ENCODE results near the gene XPNPEP1. TPM values are rescaled to one million over a fixed set of nuclear protein-coding genes. Genes with fewer than 3 reads are reported as not detected.

XPNPEP1 gene
- total and polyA plus RNA-seq, 2 donors from 2014 or later = 34.4 to 62.4 TPM

DNA sequence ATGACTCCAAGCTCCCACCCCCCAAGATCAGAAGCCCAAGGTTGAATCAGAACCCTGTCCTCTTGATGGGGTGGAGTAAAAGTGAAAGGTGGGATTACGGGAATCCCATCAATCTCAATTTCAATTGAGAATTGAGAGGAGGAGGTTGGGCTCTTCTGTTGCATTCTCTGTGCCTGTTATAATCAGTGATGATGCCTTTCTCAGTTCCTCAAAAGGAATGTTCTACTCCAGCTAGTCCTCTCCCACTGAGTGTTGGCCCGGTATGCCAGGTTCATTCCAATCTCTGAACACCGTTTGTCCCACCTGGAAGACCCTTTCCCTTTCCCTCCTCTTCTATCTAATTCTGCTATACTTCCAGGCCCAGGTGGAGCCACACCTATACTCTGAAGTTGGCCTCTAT is 17.2 kb upstream of the XPNPEP1 start:
- FAIRE-seq (no peak), DNase-seq (no peak)
- intact Hi-C loops (cut with DNase I) = no loop called here
- Histone ChIP-seq H3K9ac (ENCODE audit: low read length in 3 of 3) (no peak overlapping the region), H3K27me3 (ENCODE audit: control insufficient read depth, insufficient read depth, low read length) (no peaks in the 10 kb centered on the region), H3K27ac (ENCODE audit: low read depth in 2 of 2, low read length in 2 of 2) (no peak overlapping the region), H3K36me3 (ENCODE audit: control insufficient read depth in 2 of 3, insufficient read depth in 3 of 3, low read length in 3 of 3) (no peaks in the 10 kb centered on the region), H3K4me1 (ENCODE audit: control insufficient read depth in 2 of 3, insufficient read depth in 2 of 3, low read depth in 1 of 3, low read length in 3 of 3) (no peaks in the 10 kb centered on the region), H3K4me3 (ENCODE audit: low read length in 3 of 3) (no peak overlapping the region), H3K9me3 (ENCODE audit: control insufficient read depth in 2 of 3, insufficient read depth in 1 of 3, low read length in 3 of 3) (no peaks in the 10 kb centered on the region)
- TF ChIP-seq, protein P1, sequence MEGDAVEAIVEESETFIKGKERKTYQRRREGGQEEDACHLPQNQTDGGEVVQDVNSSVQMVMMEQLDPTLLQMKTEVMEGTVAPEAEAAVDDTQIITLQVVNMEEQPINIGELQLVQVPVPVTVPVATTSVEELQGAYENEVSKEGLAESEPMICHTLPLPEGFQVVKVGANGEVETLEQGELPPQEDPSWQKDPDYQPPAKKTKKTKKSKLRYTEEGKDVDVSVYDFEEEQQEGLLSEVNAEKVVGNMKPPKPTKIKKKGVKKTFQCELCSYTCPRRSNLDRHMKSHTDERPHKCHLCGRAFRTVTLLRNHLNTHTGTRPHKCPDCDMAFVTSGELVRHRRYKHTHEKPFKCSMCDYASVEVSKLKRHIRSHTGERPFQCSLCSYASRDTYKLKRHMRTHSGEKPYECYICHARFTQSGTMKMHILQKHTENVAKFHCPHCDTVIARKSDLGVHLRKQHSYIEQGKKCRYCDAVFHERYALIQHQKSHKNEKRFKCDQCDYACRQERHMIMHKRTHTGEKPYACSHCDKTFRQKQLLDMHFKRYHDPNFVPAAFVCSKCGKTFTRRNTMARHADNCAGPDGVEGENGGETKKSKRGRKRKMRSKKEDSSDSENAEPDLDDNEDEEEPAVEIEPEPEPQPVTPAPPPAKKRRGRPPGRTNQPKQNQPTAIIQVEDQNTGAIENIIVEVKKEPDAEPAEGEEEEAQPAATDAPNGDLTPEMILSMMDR (IDR thresholded peaks at IDR 0.05; ENCODE audit: borderline replicate concordance, extremely low read depth, insufficient read depth) = no peak

DNA sequence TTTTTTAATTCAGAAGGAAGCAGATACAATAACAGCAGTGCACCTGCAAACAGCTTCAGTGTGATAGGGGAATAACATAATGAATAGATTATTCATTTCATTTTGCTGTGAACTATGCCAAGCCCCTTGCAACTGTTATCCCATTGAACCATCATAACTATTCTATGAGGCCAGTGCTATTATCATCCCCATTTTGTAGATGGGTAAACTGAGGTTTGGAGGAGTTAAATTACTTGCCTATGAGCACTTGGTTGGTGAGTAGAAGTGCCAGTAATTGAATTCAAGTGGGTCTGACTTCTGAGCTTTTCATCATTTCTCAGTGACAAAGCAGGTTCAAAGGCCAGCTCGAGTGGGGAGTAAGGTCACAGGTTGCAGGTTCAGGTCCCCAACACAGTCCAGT is 16.8 kb upstream of the XPNPEP1 start:
- no peak overlapping the region for H3K4me3 ChIP-seq (ENCODE audit: low read length in 3 of 3)
- no peaks in the 10 kb centered on the region for H3K4me1 ChIP-seq (ENCODE audit: control insufficient read depth in 2 of 3, insufficient read depth in 2 of 3, low read depth in 1 of 3, low read length in 3 of 3)
- H3K36me3 ChIP-seq (ENCODE audit: control insufficient read depth in 2 of 3, insufficient read depth in 3 of 3, low read length in 3 of 3) = no peaks in the 10 kb centered on the region
- DNase-seq (no peak), FAIRE-seq (no peak)
- TF ChIP-seq, protein P1 (IDR thresholded peaks at IDR 0.05; ENCODE audit: borderline replicate concordance, extremely low read depth, insufficient read depth) = no peak
- H3K27ac ChIP-seq (ENCODE audit: low read depth in 2 of 2, low read length in 2 of 2) = no peak overlapping the region
- no peaks in the 10 kb centered on the region for H3K27me3 ChIP-seq (ENCODE audit: control insufficient read depth, insufficient read depth, low read length)
- no peak overlapping the region for H3K9ac ChIP-seq (ENCODE audit: low read length in 3 of 3)
- intact Hi-C loops (cut with DNase I) = no loop called here
- no peaks in the 10 kb centered on the region for H3K9me3 ChIP-seq (ENCODE audit: control insufficient read depth in 2 of 3, insufficient read depth in 1 of 3, low read length in 3 of 3)

DNA sequence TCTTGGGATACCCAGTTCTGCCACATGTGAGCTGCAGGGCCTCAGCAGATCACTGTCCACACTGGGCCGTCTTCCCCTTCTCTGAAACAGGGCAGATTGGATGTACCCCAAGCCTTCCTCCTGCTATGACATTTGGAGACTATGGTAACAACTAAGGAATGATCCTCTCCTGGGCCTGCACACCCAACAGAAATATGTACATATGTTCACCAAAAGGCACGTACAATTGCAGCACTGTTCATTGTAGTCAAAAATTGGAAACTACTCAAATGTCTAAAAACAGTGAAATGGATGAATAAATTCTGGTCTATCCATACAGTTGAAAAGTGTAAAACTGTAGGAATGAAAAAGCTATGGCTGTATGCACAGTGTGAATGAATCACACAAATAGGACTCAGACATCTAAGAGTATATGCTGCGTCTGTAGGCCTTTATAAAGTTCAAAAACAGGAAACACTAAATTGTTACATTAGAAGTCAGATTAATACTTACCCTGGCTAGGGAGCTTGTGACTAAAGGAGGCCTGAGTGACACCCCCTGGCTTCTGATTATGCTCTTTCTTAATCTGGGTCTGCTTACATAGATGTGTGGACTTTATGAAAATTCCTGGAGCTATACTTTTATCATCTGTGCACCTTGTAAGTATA is 16.1 kb upstream of the XPNPEP1 start:
- no peak for FAIRE-seq
- Histone ChIP-seq H3K9me3 (ENCODE audit: control insufficient read depth in 2 of 3, insufficient read depth in 1 of 3, low read length in 3 of 3) (no peaks in the 10 kb centered on the region), H3K4me3 (ENCODE audit: low read length in 3 of 3) (no peak overlapping the region), H3K9ac (ENCODE audit: low read length in 3 of 3) (no peak overlapping the region), H3K4me1 (ENCODE audit: control insufficient read depth in 2 of 3, insufficient read depth in 2 of 3, low read depth in 1 of 3, low read length in 3 of 3) (no peaks in the 10 kb centered on the region), H3K27me3 (ENCODE audit: control insufficient read depth, insufficient read depth, low read length) (no peaks in the 10 kb centered on the region), H3K27ac (ENCODE audit: low read depth in 2 of 2, low read length in 2 of 2) (no peak overlapping the region), H3K36me3 (ENCODE audit: control insufficient read depth in 2 of 3, insufficient read depth in 3 of 3, low read length in 3 of 3) (no peaks in the 10 kb centered on the region)
- TF ChIP-seq, protein P1 (IDR thresholded peaks at IDR 0.05; ENCODE audit: borderline replicate concordance, extremely low read depth, insufficient read depth) = no peak
- DNase-seq = no peak
- intact Hi-C loops (cut with DNase I) = no loop called here

All from kidney (tissue), 14 donors.